Measurements from ENCODE around the gene KLHL25.

GRCh38 chr15:85771781-85772445 lies 22.8 kb downstream of the KLHL25 start:
- TF ChIP-seq EZH2 (IDR thresholded peaks at IDR 0.05; ENCODE audit: borderline replicate concordance, low read depth, low read length, poor library complexity, severe bottlenecking) (no peak), CTCF (conservative IDR thresholded peaks at IDR 0.05; ENCODE audit: low read depth, low read length) (no peak)
